GM21526 (cell line): ENCODE data around the gene OR1J4.
"Not testable (repeated sequence)": the region's sequence is repeated elsewhere in the genome, so short reads cannot be mapped to it uniquely, and the experiment has no call there.

Experiments
- ATAC-seq: cut with Tn5 transposase; IDR thresholded peaks from one replicate; pipeline ENCODE4 v1.9.1; 2021; ENCODE audit warnings: moderate library complexity; ENCODE audit not compliant: unreplicated experiment, low FRiP score

OR1J4 gene

GRCh38 chr9:122518841-122519240 lies at the start of gene OR1J4:
Gene OR1J4, plus strand, starts transcription at chr9:122519141. Its CDS starts 0 bp downstream, at chr9:122519141.
- no peak for ATAC-seq

- no peak for ATAC-seq
Observed at GRCh38 chr9:122474561-122474960, 44.4 kb upstream of the OR1J4 start.

GRCh38 chr9:122475717-122476116 lies 43.2 kb upstream of the OR1J4 start:
- ATAC-seq = no peak

GRCh38 chr9:122477346-122477745 lies 41.6 kb upstream of the OR1J4 start:
- no peak for ATAC-seq

- no peak for ATAC-seq
Observed at GRCh38 chr9:122477826-122478225, 41.1 kb upstream of the OR1J4 start, which contains the start of gene OR1J1. Gene OR1J1, minus strand, starts transcription at chr9:122477926. Its CDS starts 0 bp downstream, at chr9:122477926.

- no peak for ATAC-seq
Observed at GRCh38 chr9:122479062-122479461, 39.9 kb upstream of the OR1J4 start.

GRCh38 chr9:122498883-122499288 lies 20.1 kb upstream of the OR1J4 start:
- ATAC-seq = no peak

GRCh38 chr9:122506964-122507363 lies 12.0 kb upstream of the OR1J4 start:
- no peak for ATAC-seq

- no peak for ATAC-seq
Observed at GRCh38 chr9:122510502-122510901, 8.4 kb upstream of the OR1J4 start, which contains the start of gene OR1J2. Gene OR1J2, plus strand, starts transcription at chr9:122510802. Its CDS starts 0 bp downstream, at chr9:122510802.

GRCh38 chr9:122518226-122518625 lies 715 bp upstream of the OR1J4 start:
- no peak for ATAC-seq

GRCh38 chr9:122519376-122519775 lies 435 bp downstream of the OR1J4 start:
- no peak for ATAC-seq

- ATAC-seq = no peak
Observed at GRCh38 chr9:122526602-122527001, 7.7 kb downstream of the OR1J4 start.

- ATAC-seq = no peak
Observed at GRCh38 chr9:122527193-122527592, 8.3 kb downstream of the OR1J4 start, which contains the start of gene OR1N1. Gene OR1N1, minus strand, starts transcription at chr9:122527293. Its CDS starts 0 bp downstream, at chr9:122527293.

GRCh38 chr9:122531157-122531556 lies 12.2 kb downstream of the OR1J4 start:
- ATAC-seq = not testable (repeated sequence)

- no peak for ATAC-seq
Observed at GRCh38 chr9:122536134-122536533, 17.2 kb downstream of the OR1J4 start.

- not testable (repeated sequence) for ATAC-seq
Observed at GRCh38 chr9:122537066-122537465, 18.1 kb downstream of the OR1J4 start.

GRCh38 chr9:122538757-122539156 lies 19.8 kb downstream of the OR1J4 start:
- no peak for ATAC-seq

- ATAC-seq = no peak
Observed at GRCh38 chr9:122546196-122546595, 27.3 kb downstream of the OR1J4 start.

- no peak for ATAC-seq
Observed at GRCh38 chr9:122551371-122551770, 32.4 kb downstream of the OR1J4 start.

GRCh38 chr9:122552812-122553211 lies 33.9 kb downstream of the OR1J4 start, which contains the start of gene OR1N2:
Gene OR1N2, plus strand, starts transcription at chr9:122553112. Its CDS starts 100 bp downstream, at chr9:122553212.
- no peak for ATAC-seq

GRCh38 chr9:122561446-122561845 lies 42.5 kb downstream of the OR1J4 start:
- no peak for ATAC-seq

GRCh38 chr9:122562134-122562760 lies 43.3 kb downstream of the OR1J4 start:
- ATAC-seq = no peak
